A204.1 (cell line): ENCODE measurements around the gene ADAMTS17.

ENCODE experiments used
- FAIRE-seq: peaks from 2 replicates; lab custom pipeline; 2012; peaks lifted over from hg19 to GRCh38; lab: Jason Lieb, UNC

Gene ADAMTS17

GRCh38 chr15:100220058-100220768 lies 121.6 kb downstream of the ADAMTS17 start:
- FAIRE-seq, result no peak

- no peak for FAIRE-seq
Observed at GRCh38 chr15:100218434-100218833, 123.3 kb downstream of the ADAMTS17 start.

GRCh38 chr15:100216182-100216581 lies 125.6 kb downstream of the ADAMTS17 start:
- FAIRE-seq, result no peak

- no peak for FAIRE-seq
Observed at GRCh38 chr15:100215843-100216169, 126.0 kb downstream of the ADAMTS17 start.

GRCh38 chr15:100215031-100215842 lies 126.5 kb downstream of the ADAMTS17 start:
- FAIRE-seq, result no peak

GRCh38 chr15:100211855-100212850 lies 129.6 kb downstream of the ADAMTS17 start:
- FAIRE-seq, result no peak

GRCh38 chr15:100210338-100210737 lies 131.4 kb downstream of the ADAMTS17 start:
- no peak for FAIRE-seq

GRCh38 chr15:100208921-100209603 lies 132.7 kb downstream of the ADAMTS17 start:
- no peak for FAIRE-seq

GRCh38 chr15:100207053-100207452 lies 134.7 kb downstream of the ADAMTS17 start:
- FAIRE-seq, result no peak

- no peak for FAIRE-seq
Observed at GRCh38 chr15:100206643-100207042, 135.1 kb downstream of the ADAMTS17 start.

GRCh38 chr15:100205549-100206295 lies 136.1 kb downstream of the ADAMTS17 start:
- FAIRE-seq, result no peak

- no peak for FAIRE-seq
Observed at GRCh38 chr15:100204771-100205170, 137.0 kb downstream of the ADAMTS17 start.

- no peak for FAIRE-seq
Observed at GRCh38 chr15:100204211-100204610, 137.6 kb downstream of the ADAMTS17 start.

GRCh38 chr15:100202309-100202960 lies 139.3 kb downstream of the ADAMTS17 start:
- FAIRE-seq, result no peak

GRCh38 chr15:100201376-100202280 lies 140.1 kb downstream of the ADAMTS17 start:
- no peak for FAIRE-seq

GRCh38 chr15:100200287-100200880 lies 141.4 kb downstream of the ADAMTS17 start:
- no peak for FAIRE-seq

GRCh38 chr15:100199711-100200286 lies 142.0 kb downstream of the ADAMTS17 start:
- no peak for FAIRE-seq

- no peak for FAIRE-seq
Observed at GRCh38 chr15:100198442-100198841, 143.3 kb downstream of the ADAMTS17 start.
